GM18907 (cell line): ENCODE results near the gene BCR.

Experiments used
- ATAC-seq: cut with Tn5 transposase; IDR thresholded peaks from one replicate; pipeline ENCODE4 v1.9.1; 2021; ENCODE audit warnings: mild to moderate bottlenecking, moderate library complexity; ENCODE audit not compliant: unreplicated experiment

BCR gene

DNA sequence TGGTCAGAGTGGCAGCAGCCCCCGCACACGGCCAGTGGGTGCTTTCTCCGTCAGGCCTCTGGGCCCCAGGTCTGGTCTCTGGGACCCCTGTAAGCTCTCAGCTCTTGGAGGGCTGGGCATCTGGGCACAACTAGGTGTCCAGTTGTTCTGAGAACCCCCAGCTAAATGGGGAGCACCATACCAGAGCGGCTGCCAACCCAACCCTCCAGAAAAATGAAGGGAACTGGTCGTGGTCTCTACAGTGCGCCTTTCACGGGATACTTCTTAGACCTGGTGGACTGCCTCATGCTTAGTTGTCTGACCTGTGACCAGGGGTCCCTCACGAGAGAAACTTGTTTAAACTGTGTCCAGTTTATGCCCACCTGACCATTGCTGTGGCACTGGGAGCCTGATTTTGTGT is 104.9 kb downstream of the BCR start:
- ATAC-seq, result no peak

- no peak for ATAC-seq
Measured at GRCh38 chr22:23285734-23286133, 105.4 kb downstream of the BCR start.

- ATAC-seq, result no peak
Measured at GRCh38 chr22:23286296-23286695, 106.0 kb downstream of the BCR start.

DNA sequence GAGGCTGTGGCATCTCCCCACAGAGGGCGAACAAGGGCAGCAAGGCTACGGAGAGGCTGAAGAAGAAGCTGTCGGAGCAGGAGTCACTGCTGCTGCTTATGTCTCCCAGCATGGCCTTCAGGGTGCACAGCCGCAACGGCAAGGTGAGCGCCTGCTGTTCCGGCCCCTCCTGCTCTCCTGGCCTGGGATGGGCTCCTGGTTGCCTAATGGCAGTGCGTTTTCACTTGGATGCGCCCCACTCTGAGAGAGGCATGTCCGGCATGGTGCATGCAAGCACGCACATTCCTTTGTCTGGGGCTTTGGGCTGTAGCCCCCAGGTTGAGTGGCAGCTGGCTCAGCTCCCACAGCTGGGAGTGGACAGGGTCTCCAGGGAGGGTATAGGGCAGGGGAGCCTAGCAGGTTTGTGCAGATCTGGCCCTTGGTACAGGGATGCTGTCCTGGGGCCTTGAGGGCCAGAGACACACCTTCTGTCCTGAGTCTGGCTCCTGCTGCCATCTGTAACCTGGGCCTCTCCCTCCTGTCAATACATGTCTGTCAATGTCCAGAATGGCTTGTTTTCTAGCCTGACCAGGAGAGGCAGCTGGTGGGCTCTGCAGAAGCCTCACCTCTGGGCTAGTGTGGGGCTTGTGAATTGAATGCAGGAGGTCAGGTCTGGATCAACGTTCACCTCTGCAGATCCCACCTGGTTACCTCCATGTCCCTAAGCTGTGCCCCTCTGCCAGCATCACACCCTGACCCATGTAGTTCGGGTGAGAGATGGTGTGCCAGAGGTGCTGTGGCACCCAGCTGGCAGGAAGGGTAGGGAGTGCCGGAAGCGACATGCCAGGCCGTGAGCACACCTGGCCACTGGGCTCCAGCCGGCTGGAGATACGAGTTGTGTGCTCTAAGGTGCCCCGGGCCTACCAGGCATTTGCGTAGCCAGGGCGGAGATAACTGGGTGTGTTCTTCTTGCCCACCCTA is 107.1 kb downstream of the BCR start:
- ATAC-seq, result no peak

DNA sequence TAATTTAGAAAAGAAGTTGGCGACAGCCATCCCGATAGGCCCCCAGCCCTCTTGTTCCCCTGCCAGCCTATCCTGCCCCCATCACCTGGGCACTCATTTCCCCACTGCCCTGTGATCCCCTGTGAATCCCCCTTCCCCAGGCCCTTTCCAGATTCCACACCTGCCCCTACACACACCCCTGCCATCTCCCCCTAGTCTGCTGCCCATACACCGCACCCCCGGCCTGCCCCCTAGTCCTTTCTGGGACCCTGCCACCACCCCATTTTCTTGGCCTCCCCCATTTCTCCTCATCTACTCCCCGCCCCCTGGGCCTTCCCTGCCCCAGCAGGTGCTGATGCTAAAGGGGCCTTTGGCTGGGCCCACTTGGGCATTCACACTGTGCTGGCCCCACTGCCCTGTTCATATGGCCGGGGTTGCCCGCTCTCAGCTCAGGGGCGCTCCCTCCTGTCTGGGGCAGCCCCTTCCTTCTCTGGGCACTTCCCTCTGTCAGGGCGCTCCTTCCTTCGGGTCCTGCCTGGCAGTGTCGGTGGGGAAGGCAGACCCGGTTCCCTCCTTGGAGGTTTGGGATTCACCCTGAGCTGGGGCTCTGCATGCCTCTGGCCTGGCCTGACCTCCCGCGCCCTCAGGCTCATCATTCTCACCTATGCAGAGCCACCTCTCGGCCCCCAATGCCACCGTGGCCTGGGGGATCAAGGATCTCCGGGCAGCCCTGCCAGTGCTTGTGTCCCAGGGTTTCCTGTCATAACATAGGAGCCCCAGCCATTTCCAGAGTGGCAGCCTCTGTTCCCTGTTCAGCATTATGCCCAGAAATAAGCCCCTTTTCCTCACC is 108.2 kb downstream of the BCR start:
- no peak for ATAC-seq

DNA sequence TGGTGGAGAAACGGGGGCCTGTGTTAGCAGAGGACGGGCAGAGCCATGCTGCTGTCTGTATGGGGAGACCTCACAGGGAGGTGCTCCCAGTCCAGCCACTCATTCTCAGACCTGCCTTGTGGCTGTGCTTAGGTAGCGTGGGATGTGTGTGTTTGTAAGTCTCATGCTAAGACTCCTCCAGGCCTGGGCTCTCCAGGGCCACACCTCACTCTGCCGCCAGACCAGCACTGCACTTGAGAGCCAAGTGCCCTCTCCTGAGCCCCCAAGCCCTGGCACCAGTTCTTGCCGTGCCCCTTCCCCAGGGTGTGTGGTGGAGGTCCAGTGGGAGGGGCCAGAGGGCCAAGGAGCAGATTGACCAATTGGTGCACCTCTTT is 108.8 kb downstream of the BCR start:
- ATAC-seq, result no peak

GRCh38 chr22:23289851-23290724 is 109.8 kb downstream of the BCR start:
- ATAC-seq, result no peak

DNA sequence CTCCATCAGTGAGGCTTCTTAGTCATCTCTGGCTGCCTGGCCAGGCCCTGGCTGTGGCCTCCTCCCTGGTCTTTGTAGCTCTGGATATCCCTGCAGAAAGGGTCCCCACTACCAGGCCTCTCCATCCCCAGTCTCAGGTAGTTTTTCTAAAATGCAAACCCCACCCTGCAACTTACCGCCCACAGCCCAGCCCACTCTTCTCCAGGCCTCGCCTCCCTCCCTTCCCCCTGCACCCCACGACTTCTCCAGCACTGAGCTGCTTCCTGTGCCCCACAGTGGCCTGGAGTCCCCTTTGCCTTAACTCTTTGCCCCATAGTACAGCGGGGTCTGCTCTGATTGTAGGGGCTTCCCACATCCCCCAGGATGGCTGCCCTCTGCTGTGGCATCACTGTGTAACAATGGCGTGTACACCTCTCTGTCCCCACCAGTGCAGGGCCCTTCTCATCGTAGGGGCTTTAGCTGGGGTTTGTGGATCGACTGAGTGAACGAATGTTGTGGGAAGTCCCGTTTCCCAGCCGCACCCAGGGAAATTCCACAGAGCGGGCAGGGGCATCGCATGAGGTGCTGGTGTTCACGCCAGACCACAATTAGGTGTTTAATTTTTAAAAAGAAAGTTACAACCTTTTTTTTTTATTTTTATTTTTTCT is 111.6 kb downstream of the BCR start:
- no peak for ATAC-seq

DNA sequence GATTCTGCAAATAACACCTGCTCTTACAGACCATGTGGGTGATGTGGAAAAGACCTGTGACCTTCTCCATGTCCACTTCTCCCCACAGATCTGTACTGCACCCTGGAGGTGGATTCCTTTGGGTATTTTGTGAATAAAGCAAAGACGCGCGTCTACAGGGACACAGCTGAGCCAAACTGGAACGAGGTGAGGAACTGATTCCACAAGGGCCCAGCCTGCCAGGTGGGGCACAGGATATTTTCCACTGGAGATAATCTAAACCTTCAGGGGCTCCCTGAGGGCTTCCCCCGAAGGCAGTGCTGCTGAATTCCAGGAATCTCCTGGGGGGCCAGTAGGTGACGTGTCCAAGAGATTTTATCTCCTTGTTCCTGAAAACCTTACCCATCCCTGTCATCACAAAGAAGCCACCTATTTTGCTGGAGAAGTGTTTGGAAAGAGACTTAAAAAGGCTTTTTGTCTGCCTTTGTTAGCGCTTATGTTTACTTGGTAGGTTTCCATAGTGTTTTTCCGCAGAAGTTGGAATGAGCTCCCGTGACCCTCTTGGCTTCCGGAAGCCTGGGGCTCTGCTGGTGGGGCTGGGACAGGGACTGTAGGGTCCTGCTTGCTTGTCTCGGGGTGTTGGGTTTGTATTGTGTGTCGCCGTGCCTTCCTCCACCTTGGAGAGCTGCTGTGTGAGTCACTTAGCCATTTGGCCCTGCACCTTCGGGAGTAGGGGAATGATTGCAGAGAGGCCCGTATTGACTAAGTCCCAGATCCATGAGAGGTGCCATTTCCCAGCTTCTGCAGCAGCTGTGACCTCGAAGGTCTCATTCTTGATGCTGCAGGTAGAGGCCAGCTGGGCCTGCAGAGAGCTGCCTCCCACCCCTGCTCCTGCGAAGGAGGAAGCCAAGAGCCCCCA is 112.4 kb downstream of the BCR start:
- ATAC-seq, result no peak

DNA sequence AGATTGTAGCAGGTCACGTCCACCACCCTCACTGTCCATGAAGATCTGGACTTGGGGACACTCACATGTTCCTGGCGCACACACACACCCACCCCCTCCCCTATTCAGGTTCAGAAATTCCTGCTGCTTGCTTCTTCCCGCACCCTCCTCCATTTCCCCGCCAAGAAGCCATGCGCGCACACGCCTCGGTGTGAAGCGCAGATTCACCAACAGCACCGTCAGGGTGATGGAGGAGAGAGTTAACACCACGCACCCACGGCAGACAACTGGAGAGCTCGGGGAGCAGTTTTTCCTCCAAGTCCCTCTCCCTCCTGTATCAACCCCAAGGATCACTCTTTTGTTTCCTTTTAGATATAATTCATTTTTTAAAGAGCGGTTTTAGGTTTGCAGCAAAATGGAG is 113.4 kb downstream of the BCR start:
- no peak for ATAC-seq

DNA sequence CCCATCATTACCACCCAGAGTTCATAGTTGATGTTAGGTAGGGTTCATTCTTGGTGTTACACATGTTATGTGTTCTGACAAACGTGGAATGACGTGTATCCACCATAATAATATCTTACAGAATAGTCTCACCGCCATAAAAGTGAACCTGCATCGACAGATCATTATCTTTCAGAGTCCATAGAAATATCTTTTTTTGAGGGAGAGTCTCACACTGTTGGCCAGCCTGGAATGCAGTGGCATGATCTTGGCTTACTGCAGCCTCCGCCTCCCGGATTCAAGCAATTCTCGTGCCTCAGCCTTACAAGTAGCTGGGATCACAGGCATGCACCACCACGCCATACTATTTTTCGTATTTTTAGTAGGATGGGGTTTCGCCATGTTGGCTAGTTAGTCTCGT is 113.9 kb downstream of the BCR start:
- no peak for ATAC-seq

GRCh38 chr22:23300476-23300875 is 120.2 kb downstream of the BCR start:
- ATAC-seq, result no peak

DNA sequence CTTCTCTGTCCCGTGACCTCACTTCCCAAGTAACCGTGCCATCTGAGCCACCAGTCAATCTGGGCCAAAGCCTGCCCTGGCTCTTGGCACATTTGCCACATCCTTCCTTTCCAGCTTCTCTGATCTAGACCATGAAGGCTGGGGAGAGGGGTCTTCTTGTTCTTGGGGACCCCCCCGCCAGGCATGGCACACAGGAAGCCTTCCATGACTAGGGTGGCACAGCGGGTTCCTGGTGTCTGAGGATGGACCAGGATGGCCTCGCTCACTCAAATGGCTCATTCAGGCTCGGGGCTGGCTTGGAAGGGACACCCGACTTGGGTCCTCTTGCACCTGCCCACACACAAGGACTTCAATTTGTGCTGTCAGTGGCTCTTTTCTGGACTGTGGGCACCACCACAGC is 121.3 kb downstream of the BCR start:
- no peak for ATAC-seq

- ATAC-seq, result no peak
Measured at GRCh38 chr22:23302171-23303002, 122.1 kb downstream of the BCR start.

- ATAC-seq, result no peak
Measured at GRCh38 chr22:23305321-23305910, 125.1 kb downstream of the BCR start.

DNA sequence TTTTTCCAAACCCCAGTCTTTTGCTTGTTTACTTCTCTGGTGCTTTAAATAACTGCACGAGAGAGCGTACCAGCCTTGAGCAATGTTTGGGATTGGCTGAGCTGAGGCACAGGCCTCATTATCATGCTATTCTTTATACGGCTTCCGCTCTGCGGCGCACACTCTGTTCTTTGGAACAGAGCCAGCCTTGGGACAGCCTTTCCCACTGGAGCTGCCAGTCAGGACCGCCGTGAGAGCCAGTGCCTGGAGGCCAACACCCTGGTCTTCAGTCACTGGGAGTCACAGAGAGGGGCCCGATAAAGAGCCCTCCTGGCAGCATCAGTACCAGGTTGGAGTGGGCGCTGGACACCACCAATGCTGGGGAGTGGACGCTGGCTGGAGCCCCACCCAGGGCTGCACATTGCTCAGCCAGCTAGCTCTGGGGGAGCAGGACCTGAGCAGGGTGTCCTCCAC is 125.6 kb downstream of the BCR start:
- no peak for ATAC-seq

- ATAC-seq, result no peak
Measured at GRCh38 chr22:23306438-23306921, 126.2 kb downstream of the BCR start.

GRCh38 chr22:23306926-23307325 is 126.6 kb downstream of the BCR start:
- ATAC-seq, result no peak
